ENCODE measurements around the gene TOP1. TPM values are rescaled to one million over a fixed set of nuclear protein-coding genes. Genes with fewer than 3 reads are reported as not detected.

TOP1 gene
- total and polyA plus RNA-seq, 9 of the 15 experiments (the other 6 are each of a cell fraction or from before 2014, with no cell fraction given): 26.4 to 127 (median 39.6) TPM

DNA sequence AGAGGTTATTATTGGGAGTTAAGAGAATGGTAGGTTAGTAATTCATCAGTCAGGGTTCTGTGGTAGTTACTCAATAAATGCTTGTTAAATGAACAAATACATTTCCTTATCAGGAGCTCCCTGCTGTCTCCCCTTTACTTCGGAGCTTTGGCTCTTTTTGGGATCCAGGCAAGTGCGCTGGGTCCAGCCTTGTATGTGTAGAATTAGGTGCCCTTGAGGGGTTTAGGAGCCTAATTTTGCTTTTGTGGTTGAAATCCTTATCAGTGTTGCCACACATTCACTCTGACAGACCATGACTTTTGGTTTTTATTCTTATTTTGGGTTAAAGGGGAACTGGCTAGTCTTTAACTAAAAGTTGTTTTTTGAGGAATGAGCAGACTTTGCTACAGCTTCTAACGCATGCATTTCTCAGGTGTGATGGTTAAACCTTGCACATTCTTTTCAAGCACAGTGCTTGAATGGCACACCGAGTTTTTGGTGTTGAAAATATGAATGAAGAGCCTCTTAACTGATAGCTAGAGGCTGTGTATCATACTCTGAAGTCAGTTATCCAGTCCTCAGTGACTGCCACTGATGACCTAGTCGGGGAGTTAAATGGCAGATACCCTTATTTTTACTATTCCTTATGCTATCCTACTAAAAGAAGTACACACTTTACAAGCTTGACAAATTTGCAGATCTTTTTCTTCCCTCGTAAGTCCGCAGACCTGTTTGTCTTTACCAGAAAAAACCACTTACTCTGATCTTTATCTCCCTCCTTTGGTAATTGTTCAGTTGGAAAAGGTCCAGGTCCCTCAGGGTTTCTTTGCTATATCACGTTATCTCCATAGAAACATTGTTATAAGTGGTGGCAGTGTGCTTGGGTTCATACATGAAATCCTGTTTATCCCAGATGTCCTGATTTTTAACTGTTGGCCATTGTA lies 58.0 kb downstream of the TOP1 start (continued):
- no peak for TF ChIP-seq WHSC1 (IDR thresholded peaks at IDR 0.05; ENCODE audit: low read length)
- no peak for TF ChIP-seq NEUROD1 (IDR thresholded peaks at IDR 0.05; ENCODE audit: borderline replicate concordance, low read depth, low read length, partially characterized antibody)
- 0 out of 4 replicates have a peak, but pooled peaks of 1 of the 2 experiments have one; percentile 17 for TF ChIP-seq ARNT (IDR thresholded peaks at IDR 0.05)
- TF ChIP-seq FOXA1 (IDR thresholded peaks at IDR 0.05; ENCODE audit: borderline replicate concordance): no peak
- TF ChIP-seq, protein P1, sequence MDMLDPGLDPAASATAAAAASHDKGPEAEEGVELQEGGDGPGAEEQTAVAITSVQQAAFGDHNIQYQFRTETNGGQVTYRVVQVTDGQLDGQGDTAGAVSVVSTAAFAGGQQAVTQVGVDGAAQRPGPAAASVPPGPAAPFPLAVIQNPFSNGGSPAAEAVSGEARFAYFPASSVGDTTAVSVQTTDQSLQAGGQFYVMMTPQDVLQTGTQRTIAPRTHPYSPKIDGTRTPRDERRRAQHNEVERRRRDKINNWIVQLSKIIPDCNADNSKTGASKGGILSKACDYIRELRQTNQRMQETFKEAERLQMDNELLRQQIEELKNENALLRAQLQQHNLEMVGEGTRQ (CRISPR knock-in tag; IDR thresholded peaks at IDR 0.05): no peak
- peak; percentile 83 for TF ChIP-seq SMARCC2 (IDR thresholded peaks at IDR 0.05; ENCODE audit: low read depth)
- TF ChIP-seq DPF2 (IDR thresholded peaks at IDR 0.05): peak; percentile 94
- no peak for TF ChIP-seq POLR2A (conservative IDR thresholded peaks at IDR 0.05)
- TF ChIP-seq SMC3 (conservative IDR thresholded peaks at IDR 0.05; ENCODE audit: insufficient read depth, low read depth, low read length): no peak
- TF ChIP-seq, protein P2, sequence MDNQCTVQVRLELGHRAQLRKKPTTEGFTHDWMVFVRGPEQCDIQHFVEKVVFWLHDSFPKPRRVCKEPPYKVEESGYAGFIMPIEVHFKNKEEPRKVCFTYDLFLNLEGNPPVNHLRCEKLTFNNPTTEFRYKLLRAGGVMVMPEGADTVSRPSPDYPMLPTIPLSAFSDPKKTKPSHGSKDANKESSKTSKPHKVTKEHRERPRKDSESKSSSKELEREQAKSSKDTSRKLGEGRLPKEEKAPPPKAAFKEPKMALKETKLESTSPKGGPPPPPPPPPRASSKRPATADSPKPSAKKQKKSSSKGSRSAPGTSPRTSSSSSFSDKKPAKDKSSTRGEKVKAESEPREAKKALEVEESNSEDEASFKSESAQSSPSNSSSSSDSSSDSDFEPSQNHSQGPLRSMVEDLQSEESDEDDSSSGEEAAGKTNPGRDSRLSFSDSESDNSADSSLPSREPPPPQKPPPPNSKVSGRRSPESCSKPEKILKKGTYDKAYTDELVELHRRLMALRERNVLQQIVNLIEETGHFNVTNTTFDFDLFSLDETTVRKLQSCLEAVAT (IDR thresholded peaks at IDR 0.05): peak in 1 of 2 experiments; percentile 77; a peak in 2 of 4 replicates
- TF ChIP-seq EP400 (IDR thresholded peaks at IDR 0.05): peak; percentile 42; the same call in 1 of the 2 replicates
- TF ChIP-seq CREM (IDR thresholded peaks at IDR 0.05; ENCODE audit: low read depth): 0 out of 2 replicates have a peak, but pooled peaks have one; percentile 18
- peak; percentile 89 for TF ChIP-seq TCF3 (CRISPR knock-in tag; IDR thresholded peaks at IDR 0.05)
- peak; percentile 20 to 29; a peak in 2 of 4 replicates for TF ChIP-seq NRF1 (conservative IDR thresholded peaks at IDR 0.05 in 1 of 2, IDR thresholded peaks at IDR 0.05 in 1 of 2)
- TF ChIP-seq MAFK (IDR thresholded peaks at IDR 0.05; ENCODE audit: low read length): peak; percentile 35; the same call in 1 of the 2 replicates
- 0 out of 2 replicates have a peak, but pooled peaks have one; percentile 71 for TF ChIP-seq ILF3 (IDR thresholded peaks at IDR 0.05; ENCODE audit: borderline replicate concordance)
- peak; percentile 85 for TF ChIP-seq TAL1 (IDR thresholded peaks at IDR 0.05)
- TF ChIP-seq, protein P3, sequence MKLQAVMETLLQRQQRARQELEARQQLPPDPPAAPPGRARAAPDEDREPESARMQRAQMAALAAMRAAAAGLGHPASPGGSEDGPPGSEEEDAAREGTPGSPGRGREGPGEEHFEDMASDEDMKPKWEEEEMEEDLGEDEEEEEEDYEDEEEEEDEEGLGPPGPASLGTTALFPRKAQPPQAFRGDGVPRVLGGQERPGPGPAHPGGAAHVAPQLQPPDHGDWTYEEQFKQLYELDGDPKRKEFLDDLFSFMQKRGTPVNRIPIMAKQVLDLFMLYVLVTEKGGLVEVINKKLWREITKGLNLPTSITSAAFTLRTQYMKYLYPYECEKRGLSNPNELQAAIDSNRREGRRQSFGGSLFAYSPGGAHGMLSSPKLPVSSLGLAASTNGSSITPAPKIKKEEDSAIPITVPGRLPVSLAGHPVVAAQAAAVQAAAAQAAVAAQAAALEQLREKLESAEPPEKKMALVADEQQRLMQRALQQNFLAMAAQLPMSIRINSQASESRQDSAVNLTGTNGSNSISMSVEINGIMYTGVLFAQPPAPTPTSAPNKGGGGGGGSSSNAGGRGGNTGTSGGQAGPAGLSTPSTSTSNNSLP (IDR thresholded peaks at IDR 0.05; ENCODE audit: borderline replicate concordance, low read depth, low read length): peak; percentile 60; the same call in 1 of the 2 replicates
- TF ChIP-seq, protein P4, sequence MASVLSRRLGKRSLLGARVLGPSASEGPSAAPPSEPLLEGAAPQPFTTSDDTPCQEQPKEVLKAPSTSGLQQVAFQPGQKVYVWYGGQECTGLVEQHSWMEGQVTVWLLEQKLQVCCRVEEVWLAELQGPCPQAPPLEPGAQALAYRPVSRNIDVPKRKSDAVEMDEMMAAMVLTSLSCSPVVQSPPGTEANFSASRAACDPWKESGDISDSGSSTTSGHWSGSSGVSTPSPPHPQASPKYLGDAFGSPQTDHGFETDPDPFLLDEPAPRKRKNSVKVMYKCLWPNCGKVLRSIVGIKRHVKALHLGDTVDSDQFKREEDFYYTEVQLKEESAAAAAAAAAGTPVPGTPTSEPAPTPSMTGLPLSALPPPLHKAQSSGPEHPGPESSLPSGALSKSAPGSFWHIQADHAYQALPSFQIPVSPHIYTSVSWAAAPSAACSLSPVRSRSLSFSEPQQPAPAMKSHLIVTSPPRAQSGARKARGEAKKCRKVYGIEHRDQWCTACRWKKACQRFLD (CRISPR knock-in tag; IDR thresholded peaks at IDR 0.05): peak; percentile 57; the same call in 1 of the 2 replicates
- 0 out of 2 replicates have a peak, but pooled peaks have one; percentile 13 for TF ChIP-seq MYC (IDR thresholded peaks at IDR 0.05; ENCODE audit: low read depth, low read length)
- no peak for TF ChIP-seq MYC (CRISPR knock-in tag; IDR thresholded peaks at IDR 0.05; ENCODE audit: borderline replicate concordance, low read depth)
- peak; percentile 66 for TF ChIP-seq MEIS2 (IDR thresholded peaks at IDR 0.05; ENCODE audit: partially characterized antibody)
- peak; percentile 89 for TF ChIP-seq CEBPB (tag; IDR thresholded peaks at IDR 0.05)
